NCI-H510A (cell line): Measurements from ENCODE around the gene PAIP2.
"Not testable (repeated sequence)": the region's sequence is repeated elsewhere in the genome, so short reads cannot be mapped to it uniquely, and the experiment has no call there.

Experiments used
- DNase-seq: peaks from one replicate; lab custom pipeline; 2025; lab: John Stamatoyannopoulos, UW

The PAIP2 gene

DNA sequence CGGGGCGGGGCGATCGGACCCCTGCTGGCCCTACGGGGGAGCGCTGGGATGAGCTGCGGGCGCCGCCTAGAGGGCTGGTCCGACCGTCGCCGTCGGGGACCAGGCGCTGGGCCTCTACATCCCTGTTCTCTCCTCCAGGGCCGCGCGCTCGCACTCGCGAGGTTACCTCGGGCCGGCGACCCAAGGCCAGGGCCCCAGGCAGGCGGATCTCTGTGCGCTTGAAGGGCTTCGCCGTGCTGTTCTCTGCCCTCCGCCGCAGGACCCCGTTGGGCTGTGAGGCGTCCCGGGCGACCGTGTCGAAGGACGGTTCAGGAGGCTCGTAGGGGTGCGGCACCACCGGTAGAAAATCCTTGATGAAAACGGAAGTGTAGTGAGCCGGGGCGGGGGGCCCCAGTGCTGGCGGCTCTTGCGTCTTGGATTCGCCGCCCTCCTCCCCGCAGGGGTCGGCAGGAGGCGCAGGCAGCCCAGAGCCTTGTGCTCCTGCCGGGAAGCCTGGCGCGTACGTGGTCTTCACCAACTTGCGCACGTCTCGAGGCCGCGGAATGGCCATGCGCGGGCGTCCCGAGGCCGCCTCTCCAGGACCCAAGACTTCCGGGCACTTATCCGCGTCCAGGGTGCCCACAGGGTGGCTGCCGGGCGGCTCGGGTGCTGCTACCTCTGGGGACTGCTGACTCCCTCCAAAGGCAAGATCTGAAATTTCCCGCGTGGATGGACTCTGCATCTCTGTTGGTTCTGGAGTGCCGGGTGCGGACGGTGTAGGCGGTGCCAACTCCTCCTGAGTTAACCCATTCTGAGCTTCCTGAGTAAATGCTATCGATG lies 51.2 kb downstream of the PAIP2 start:
- DNase-seq: peak; percentile 52

DNA sequence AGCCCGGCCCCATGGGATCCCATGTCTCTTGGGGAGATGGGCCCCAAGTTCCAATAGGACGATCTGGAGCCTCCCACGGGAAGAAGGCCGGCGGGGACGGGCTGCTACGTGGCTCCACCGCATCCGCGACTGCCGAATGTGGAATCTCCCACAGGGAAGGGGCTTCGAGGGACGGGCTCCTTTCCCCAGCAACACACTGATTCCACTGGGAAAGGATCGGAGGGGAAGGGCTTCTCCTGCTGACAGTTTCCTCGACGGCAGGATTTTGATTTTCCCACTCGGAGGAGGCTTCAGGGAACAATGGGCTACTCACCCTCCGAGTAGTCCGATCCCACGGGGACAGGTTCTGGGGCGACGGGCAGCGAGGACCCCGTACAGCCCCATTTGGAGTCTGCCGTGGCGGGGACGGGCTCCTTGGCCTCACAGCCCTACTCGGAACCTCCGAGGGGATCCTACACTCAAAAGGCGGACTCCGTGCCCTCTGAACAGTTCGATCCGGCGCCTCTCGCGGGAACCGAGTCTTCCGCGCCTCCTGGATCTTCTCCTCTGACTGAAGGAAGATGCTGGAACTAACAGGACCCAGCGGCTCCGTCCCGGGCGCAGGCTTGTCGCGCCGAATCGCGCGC lies 52.0 kb downstream of the PAIP2 start:
- DNase-seq: no peak

DNA sequence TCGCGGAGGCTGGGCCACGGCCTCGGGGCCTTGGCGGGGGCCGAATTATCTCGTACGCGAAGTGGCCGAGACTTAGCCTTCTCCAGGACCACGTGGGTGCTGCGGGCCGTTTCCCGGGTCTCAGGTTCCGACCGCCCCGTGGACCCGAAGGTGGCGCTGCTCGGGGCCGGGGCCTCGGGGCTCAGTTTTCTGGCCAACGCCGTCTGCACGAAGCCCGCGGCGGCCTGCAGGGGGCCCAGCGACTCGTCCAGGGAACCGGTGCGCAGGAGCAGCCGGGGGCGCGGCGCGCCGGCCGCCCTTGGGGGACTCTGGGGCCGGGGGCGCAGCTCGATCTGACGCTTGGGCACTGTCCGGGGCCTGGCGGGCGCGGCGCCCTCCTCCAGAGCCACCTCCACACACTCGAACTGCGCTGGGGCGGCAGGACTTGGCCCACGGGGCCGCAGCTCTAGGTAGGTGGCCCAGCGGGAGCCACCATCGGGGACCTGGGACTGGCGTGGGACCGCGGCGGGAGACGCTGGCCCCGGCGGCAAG lies 52.5 kb downstream of the PAIP2 start:
- no peak for DNase-seq

DNA sequence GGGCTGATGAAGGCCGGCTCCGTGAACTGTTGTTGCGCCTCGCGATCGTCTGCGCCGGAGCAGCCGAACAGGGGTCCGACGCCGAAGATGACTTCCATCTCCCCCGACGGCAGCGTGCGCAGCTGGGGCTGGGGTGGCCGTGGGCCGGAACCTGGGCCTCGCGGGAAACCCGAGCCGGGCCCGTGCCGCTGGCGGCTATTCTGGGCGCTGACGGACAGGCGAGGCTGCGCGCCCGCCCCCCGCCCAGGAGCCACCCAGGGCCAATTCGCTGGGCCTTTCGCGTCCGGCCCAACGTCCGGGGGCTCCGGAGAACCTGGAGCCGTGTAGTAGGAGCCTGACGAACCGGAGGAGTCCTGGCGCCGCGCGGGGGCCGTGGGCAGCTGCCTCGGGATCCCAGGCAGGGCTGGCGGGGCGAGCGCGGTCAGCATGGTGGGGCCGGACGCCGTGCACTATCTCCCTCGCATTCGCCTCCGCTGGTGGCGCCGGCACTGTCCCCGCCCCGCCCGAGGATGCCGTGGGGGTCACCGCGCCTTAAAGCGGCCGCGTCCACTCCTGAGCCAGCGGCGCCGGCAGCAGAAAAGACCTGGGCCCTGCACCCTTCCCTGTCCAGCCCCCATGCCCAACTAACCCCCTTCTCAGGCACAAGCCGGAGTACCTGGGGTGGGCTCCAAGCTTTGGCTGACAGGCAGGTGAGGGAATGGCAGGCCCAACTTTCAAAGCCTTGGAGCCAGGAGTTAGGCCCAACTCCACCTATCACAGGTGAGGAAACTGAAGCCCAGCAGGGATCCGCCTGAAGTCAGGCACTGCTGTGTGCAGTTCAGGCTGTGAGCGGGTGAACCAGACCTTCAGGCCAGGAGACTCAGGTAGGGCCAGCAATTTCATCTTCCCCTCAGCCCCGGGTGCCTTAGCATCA lies 53.3 kb downstream of the PAIP2 start, which contains the start of gene PROB1:
Gene PROB1 (minus strand): TSS at position 451 of the 913 bp plus-strand sequence. CDS start 23 bp downstream, at position 428.
- DNase-seq: no peak

DNA sequence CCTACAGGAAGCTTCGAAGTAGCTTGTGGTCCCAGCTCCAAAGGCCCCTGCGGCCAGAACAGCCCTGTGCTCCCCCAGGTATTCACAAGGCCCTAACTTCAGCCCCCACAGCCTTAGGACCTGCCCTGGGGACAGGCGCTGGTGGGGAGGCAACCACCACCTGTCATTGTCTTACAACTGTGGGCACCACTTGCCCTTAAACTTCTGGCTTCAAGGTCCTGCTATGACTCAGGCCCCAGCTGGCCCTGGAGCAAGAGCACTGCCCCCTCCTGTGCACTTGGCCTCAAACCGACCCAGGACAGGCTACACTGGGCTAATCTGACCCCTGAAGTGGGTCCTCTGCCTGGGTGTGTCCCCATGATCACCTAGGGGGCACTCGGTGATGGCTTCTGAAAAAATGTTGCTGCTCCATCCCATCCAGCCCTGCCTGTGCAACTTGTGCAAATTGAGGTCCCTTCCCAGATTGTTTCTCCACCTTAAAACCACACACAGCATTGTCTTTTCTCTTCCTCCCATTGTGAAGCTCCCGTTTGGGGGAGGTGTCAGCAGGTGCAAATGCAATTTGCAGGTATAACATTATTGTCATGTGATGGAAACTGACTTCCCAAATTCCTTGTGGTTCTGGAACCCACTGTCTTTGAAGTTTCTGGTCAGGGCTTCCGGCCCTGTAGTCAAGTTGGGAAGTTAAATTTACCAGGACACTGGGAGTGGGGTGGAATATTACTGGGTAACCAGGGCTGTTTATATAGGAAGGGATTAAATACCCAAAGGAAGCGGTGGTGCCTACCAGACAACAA lies 54.4 kb downstream of the PAIP2 start:
- no peak for DNase-seq

DNA sequence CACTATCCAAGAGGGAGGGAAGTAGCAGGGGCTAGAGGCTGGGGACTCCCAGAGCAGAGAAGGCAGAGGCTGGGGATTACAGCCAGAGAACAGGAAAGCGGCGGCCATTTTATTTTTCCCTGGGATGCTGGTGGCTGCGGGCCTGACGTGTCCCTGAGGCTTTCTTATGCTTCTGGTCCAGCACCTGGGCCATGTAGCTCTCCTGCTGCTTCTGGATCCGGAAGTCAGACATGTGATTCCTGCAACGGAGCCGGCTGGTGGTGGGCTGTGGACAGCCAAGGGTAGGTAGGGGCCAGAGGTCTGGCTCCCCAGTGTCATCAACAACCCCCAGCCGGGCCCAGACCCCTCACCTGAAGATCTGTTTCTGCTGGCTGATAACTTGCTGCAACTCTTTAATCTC lies 55.0 kb downstream of the PAIP2 start:
- no peak for DNase-seq

DNA sequence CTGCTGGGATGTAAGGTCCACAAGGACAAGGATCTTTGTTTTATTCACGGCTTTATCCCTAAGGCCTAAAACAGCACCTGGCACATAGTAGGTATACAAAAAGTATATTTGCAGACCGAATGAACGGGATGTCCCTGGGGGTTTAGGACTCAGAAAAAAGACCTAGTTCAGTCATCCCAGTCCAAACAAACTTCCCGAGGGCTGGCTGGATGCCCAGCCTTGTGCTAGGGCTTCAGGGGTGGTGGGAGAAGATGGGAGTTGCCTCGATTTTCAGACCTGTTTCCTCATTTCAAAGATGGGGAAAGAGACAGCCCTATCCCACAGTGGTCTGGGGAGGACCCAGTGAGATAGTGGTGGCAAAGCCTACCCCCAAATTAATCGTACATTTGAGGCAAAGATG lies 56.3 kb downstream of the PAIP2 start:
- no peak for DNase-seq

DNA sequence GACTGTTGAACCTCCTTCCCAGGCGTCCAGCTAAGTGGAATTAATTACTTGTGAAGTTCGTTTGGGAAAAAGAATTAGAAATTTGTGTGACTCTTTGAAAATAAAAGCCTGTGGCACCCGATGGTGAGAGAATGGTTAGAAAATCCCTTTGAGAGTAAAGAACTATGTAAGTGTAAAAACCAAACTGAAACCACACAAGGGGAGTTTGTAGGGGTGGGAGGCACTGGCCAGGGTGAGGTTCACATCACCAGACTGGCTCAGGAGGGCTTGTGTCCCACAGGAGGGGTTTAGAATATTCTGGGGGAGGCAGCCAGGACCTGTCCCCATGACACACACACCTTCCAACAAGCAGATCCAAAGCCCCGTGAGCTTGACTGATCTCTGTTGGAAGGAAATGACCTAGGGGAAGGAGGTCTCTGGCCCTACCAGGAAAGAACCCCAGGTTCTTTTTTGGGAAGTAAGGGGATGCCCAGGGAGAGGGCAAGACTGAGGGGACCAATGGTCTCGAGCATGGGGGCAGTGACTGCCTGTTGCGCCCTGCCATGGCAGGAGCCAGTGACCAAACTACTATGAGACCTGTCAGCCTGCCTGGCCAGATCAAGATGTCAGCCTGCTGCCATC lies 58.0 kb downstream of the PAIP2 start:
- no peak for DNase-seq

DNA sequence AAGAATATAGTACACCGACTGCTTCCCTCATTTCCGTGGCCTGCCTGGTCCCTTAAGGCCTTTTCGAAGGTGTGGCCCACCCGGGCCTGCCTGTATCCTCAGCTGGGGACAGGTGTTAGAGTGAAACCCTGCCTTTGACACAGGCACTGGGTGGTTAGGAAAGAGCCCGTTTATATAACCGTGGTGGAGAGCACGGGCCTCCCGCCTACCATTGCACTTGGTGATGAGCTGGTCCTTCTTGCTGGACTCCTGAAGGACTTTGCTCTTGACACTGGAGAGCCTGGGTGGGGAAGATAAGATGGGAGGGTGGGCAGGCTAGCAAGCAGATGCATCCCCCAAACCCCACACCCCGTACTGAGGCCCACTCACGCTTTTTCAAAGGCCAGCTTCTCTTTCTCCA lies 59.9 kb downstream of the PAIP2 start:
- DNase-seq: no peak

DNA sequence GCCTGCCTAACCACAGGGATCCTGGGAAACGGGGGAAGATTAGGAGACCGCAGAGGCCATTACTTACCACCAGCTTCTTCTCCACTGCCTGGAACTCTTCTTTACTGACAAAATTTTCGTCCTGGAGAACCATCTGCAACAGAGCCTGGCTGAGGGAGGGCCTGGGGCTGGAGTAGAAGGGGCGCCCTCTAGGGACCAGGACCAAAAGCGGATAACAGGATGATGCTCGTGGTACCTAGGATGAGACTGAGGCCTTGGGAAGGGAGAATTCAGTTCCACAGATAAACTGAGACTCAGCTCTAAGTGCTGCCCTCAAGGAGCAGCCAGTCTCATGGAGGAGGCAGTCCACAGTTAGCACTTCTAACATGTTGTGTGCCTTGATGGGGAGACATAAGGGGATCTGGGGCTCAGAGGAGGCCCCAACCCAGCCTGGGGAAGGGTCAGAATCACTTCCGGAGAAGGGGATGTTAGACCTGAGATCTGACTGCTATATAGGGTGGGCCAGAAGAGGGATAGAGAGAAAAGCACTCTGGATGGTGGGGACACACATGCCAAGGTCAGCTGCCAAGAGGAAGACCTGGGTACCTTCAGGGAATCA lies 61.0 kb downstream of the PAIP2 start:
- DNase-seq: no peak

DNA sequence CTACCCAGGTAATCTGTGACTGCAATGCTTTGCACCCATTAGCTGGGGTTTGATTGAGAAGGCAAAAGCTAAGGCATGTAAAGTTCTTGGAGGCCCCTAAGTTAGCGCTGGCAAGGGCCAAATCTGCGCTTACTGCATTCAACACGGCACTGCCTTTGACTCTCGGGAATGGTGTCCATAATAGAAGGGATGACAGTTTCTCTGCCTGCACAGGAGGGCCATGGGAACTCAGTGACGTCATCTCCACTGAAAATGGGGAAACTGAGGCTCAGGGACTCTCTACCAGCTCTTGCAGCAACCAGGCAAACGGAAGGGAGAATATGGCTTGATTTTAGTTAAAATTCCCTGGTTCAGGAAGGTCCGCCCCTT lies 61.7 kb downstream of the PAIP2 start:
- DNase-seq: no peak

DNA sequence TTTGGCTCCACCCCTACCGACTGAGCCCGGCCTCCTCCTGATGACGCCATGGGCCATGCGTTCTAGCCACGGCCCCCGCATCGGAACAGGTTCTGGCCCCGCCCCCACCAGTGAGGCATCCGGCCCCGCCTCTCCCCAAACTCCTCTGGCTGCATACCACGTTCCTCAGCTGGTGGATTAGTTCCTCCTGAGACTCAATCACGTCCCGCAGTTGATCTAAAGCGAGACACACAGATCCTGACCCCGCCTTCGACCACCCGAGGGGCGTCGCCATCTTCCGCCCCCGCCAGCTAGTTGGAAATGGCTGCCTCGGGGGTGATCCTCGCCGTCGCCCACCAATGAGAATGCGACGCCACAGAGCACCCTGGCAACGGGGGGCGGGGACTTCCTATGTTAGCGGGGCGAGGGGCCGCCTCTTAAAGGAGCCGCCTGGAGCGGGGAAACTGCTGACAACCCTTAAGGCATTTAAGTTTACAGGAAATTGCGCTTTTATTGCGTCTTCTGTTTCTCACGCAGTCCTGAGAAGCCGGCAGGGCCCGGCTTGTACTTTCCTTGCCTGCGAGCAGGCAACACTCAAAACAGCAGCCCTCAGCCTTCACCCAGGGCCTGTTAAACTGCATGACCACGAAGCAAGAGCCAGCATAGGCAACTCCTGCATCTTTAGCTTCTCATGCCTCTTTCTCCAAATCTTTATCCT lies 62.3 kb downstream of the PAIP2 start, which contains the start of gene SPATA24:
Gene SPATA24 (minus strand): TSS at position 303 of the 697 bp plus-strand sequence. CDS start 29 bp downstream, at position 274.
- DNase-seq: peak; percentile 92

DNA sequence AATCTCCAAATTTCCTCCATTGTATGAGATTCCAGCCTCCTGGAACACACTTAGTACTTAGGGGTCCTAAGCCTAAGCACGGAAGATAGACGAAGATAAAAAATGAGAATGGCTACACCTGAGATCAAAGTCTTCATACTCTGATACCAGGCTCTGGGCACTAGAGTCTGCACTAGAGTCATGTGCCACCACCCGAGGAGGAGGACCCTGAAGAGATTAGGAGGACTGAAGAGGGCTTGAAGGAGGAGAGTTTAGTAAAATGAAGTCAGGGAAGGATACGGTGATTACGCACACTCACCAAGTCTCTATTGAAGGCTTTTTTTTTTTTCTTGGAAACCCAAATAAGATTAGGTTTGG lies 62.8 kb downstream of the PAIP2 start:
- no peak for DNase-seq

DNA sequence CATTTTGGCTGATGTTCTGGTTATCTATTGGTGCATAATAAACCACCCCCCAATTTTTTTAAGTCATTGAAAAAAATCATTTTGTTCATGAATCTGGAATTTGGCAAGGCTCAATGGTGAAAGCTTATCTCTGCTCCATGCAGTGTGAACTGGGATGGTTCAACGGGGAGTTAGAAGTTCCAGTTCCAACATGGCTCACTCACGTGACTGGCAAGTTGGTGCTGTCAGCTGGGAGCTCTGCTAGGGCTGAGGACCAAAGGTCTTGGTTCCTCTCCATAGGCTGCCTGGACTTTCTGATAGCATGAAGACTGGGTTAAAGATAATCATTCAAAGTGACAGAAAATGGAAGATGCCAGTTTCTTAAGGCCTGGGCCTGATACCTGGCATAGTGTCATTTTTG lies 65.3 kb downstream of the PAIP2 start:
- no peak for DNase-seq

DNA sequence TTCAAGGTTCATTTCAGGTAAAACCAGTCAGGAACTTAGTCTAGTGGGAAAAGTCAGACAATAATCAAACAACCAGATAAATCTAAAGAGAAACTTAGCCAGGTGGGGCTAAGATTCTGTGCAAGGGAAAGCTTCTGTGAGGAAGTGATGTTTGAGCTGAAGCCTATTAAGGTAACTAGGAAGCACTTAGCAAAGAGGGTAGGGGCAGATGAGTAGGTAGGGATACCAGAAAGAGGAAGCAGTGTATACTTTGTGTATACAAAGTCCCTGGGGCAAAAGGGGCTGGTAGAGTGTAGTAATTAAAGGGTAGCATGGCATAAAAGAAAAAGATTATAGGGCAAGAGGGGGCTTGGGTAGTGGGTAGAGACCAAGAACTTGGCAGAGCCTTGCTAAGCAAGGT lies 65.9 kb downstream of the PAIP2 start:
- no peak for DNase-seq

DNA sequence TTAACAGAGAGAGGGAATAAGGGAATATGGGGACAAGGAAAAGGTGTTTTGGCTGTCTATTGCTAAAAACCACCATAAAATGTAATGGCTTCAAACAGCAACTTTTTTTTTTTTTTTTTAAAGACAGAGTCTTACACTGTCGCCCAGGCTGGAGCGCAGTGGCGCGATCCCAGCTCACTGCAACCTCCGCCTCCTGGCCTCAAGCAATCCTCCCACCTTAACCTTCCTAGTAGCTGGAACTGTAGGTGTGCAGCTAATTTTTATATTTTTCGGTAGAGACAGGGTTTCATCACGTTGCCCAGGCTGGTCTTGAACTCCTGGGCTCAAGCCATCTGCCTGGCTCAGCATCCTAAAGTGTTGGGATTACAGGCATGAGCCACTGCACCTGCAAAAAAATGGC lies 66.5 kb downstream of the PAIP2 start:
- no peak for DNase-seq

DNA sequence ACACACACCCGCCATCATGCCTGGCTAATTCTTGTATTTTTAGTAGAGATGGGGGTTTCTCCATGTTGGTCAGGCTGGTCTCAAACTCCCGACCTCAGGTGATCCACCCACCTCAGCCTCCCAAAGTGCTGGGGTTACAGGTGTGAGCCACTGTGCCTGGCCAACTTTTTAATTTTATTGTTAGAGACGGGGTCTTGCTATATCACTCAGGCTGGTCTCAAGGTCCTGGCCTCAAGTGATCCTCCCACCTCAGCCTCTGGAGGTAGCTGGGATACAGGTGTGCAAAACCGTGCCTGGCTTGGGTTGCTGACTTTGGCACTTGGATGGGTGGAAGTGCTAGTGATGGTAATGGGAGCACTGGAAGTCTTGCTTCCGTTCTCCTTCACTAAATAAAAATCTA lies 67.5 kb downstream of the PAIP2 start:
- not testable (repeated sequence) for DNase-seq

DNA sequence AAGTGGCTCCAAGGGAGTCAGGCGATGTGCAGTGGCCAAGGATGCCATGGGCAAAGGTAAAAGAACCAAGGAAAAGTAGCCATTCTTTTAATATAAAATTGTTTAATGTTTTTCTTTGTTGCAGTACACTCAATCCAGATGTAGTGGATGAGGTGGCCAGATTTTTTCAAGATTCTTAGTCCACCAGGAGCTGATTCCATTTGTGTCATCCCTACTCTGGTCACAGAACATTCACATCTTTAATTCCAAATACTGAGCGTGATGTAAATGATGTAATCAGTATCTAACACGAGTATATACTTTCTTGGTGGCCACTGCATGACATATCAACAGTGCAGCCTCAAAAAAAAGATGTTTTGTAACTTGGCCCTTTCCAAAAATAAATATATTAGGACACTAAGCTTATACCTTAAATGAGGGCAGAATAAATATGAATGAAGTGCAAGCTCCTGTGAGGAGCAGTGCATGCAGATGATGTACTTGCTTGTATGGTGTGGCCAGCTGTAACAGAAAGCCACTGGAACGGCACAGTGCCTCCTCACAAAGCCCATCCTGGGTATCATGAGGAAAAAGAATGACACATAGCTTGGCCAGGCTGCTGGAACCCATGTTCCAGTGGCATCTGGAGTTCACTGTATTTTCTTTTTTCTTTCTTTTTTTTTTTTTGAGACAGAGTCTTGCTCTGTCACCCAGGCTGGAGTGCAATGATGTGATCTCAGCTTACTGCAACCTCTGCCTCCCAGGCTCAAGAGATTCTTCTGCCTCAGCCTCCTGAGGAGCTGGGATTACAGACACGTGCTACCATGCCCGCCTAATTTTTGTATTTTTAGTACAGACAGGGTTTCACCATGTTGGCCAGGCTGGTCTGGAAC lies 68.7 kb downstream of the PAIP2 start:
- DNase-seq: no peak
